Stomach (tissue), 19 donors: ENCODE data around the gene CHEK2. TPM values are rescaled to one million over a fixed set of nuclear protein-coding genes. Genes with fewer than 3 reads are reported as not detected.

Source experiments
- DNase-seq, 2 donors: peaks; one replicate each; pipeline versions ENCODE4 v3.0.0 to v3.0.0-alpha.2; 2013 to 2019
- H3K27ac ChIP-seq, 5 donors: fragments of 200-600 bp in 4 of 5; sonication (generic) in 4 of 5; one replicate each; pipeline ENCODE4 v1.5.1; 2013 to 2019; ENCODE audit warnings: mild to moderate bottlenecking in 1 of 5, moderate library complexity in 1 of 5
- H3K27me3 ChIP-seq, 3 donors: fragments of 200-600 bp; sonication (generic); one replicate each; pipeline ENCODE4 v1.5.1; 2017 to 2019; ENCODE audit warnings: mixed run types in 1 of 3
- H3K36me3 ChIP-seq, 4 donors: fragments of 200-600 bp; sonication (generic); 1 replicate in 3 of 4; 2 replicates in 1 of 4; pipeline ENCODE4 v1.5.1; 2016 to 2019
- H3K4me1 ChIP-seq, 4 donors: fragments of 200-600 bp; sonication (generic); one replicate each; pipeline ENCODE4 v1.5.1; 2016 to 2019
- H3K4me3 ChIP-seq, 4 donors: fragments of 200-600 bp; sonication (generic) in 3 of 4; one replicate each; pipeline ENCODE4 v1.5.1; 2016 to 2019; ENCODE audit warnings: mild to moderate bottlenecking in 1 of 4
- H3K9me3 ChIP-seq, 4 donors: fragments of 200-600 bp; sonication (generic); one replicate each; pipeline ENCODE4 v1.5.1; 2016 to 2019
- EP300 ChIP-seq: sonication (generic); formaldehyde crosslinking; IDR thresholded peaks from one replicate; pipeline ENCODE4 v1.6.1; 2017; ENCODE audit warnings: antibody characterized with exemption
- POLR2A ChIP-seq, 4 donors: fragments of 450-650 bp; IDR thresholded peaks; one replicate each; pipeline ENCODE4 v1.6.1; 2016; ENCODE audit warnings: antibody characterized with exemption in 4 of 4, control low read depth in 2 of 4, mild to moderate bottlenecking in 1 of 4, moderate library complexity in 1 of 4
- POLR2AphosphoS5 ChIP-seq, 3 donors: sonication (generic); formaldehyde crosslinking; IDR thresholded peaks; one replicate each; pipeline ENCODE4 v1.6.1; 2016; ENCODE audit warnings: antibody characterized with exemption in 3 of 3
- WGBS, 5 donors: extraction: QIAGEN DNeasy Blood & Tissue Kit in 3 of 5; methylation state at CpG; one replicate each; pipeline versions ENCODE4 v1.1.5 to v1.1.7; 2013 to 2018; 5-methylcytosine and 5-hydroxymethylcytosine counted together
- intact Hi-C: fragments of 100-400 bp; cut with DNase I; formaldehyde crosslinking; loops from one replicate; pipeline ENCODE4 v1.15.1; 2023; ENCODE audit warnings: low total_unique reads
- long read RNA-seq, 10 donors: transcript quantifications; one replicate each; lab custom pipeline, GENCODE V29; 2026
- polyA plus RNA-seq, 3 donors: library from polyadenylated mRNA; stranded (reverse); fragments of 200-250 nt; gene quantifications; one replicate each; pipeline ENCODE4 v1.2.3, GENCODE V29; 2013
- total RNA-seq, 5 donors: library from RNA; depleted of rRNA; stranded (reverse); fragments of >200 nt; gene quantifications; one replicate each; pipeline versions ENCODE4 v1.1.0 to v1.2.3, GENCODE V29; 2014 to 2016
- TF ChIP-seq, protein P1 (sequence below), 7 experiments: fragments of 450-650 bp in 4 of 7; fragments of 200-600 bp in 3 of 7; sonication (generic) in 3 of 7; IDR thresholded peaks; one replicate each; pipeline ENCODE4 v1.5.1; 2016 to 2019; ENCODE audit warnings: antibody characterized with exemption in 7 of 7, control low read depth in 2 of 7, mild to moderate bottlenecking in 1 of 7
- donor health status: healthy with polysubstance abuse.
- donor health status: Bipolar disorder and iron deficiency.
- donor health status: healthy.

CHEK2 gene
- total RNA-seq (10 to 100 TPM in 1 of 5 donors, 1 to 10 TPM in 3, not detected in 1; 1.0 to 21.5 (median 4.9) TPM), polyA plus RNA-seq (10 to 100 TPM in 2 of 3 donors, 1 to 10 TPM in 1; 8.5 to 16.9 (median 11.3) TPM)
- long read RNA-seq, donor 1, partial matches to known transcripts, result 0 of 1 reads
- long read RNA-seq, donor 1, other reads (novel, unspliced or antisense), result 0 of 1 reads
- long read RNA-seq, donor 2, partial matches to known transcripts, result 6 of 7 reads
- long read RNA-seq, donor 2, other reads (novel, unspliced or antisense), result 0 of 7 reads
- long read RNA-seq, donor 3, result 0 reads
- long read RNA-seq, donor 4, partial matches to known transcripts, result 0 of 1 reads
- long read RNA-seq, donor 4, other reads (novel, unspliced or antisense), result 0 of 1 reads
- long read RNA-seq, donor 5, partial matches to known transcripts, result 6 of 10 reads
- long read RNA-seq, donor 5, other reads (novel, unspliced or antisense), result 0 of 10 reads
- long read RNA-seq, donor 6, partial matches to known transcripts, result 15 of 55 reads
- long read RNA-seq, donor 6, other reads (novel, unspliced or antisense), result 37 of 55 reads
- long read RNA-seq, donor 7, partial matches to known transcripts, result 10 of 12 reads
- long read RNA-seq, donor 7, other reads (novel, unspliced or antisense), result 0 of 12 reads
- long read RNA-seq, donor 8, partial matches to known transcripts, result 6 of 7 reads
- long read RNA-seq, donor 8, other reads (novel, unspliced or antisense), result 0 of 7 reads
- long read RNA-seq, donor 9, partial matches to known transcripts, result 0 of 1 reads
- long read RNA-seq, donor 9, other reads (novel, unspliced or antisense), result 0 of 1 reads
- long read RNA-seq, donor 10, partial matches to known transcripts, result 0 of 3 reads
- long read RNA-seq, donor 10, other reads (novel, unspliced or antisense), result 0 of 3 reads

DNA sequence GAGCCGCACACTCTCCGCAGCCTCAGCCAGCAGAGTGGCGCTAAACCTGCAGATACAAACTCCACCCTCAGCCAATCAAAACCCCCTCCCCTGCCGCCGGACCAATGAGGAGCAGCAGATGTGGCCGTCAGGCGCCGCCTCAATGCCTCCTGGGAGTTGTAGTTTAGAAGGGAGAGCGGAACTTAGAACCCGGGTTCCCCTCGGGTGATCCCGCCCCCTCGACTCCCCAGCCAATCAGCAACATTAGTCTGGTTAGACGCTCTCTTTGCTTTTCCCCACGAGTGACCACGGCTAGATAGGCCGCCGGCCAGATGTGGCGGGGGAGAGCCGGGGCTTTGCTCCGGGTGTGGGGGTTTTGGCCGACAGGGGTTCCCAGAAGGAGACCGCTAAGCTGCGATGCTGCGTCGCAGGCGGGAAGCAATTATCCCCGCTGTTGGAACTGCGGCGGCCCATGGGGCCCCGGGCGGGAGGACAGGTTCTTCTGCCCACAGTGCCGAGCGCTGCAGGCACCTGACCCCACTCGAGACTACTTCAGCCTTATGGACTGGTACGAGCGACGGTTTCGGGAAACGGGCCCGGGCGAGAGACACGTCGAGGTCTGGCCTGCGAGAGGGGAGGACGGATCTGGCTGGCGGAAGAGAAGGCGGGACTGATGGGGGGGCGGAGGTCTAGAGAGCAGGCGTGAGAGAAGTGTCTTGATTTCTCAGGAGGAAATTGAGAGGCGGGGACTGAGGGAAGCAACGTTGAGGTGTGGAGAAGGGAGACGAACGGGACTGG, at the start of gene CHEK2, which contains the start of gene HSCB:
Gene CHEK2, minus strand, starts transcription at position 36 of the 777 bp plus-strand sequence. CDS start 7,099 bp downstream, outside the sequence.
Gene HSCB, plus strand, starts transcription at position 255 of the 777 bp plus-strand sequence. Its CDS starts 57 bp downstream, at position 312.
- Histone ChIP-seq H3K27ac (peak within 1 kb of the TSS; percentile 95 to 100 (median 99)), H3K4me3 (peak within 1 kb of the TSS; percentile 90 to 99 (median 94)), H3K36me3 (peaks cover 30 to 36% (median 34%) of the 10 kb centered on the region in 4 donors), H3K27me3 (no peaks in the 10 kb centered on the region), H3K9me3 (no peaks in the 10 kb centered on the region), H3K4me1 (peaks cover 5 to 38% (median 27%) of the 10 kb centered on the region in 4 donors)
- intact Hi-C loops, result no loop called here
- peak in 2 of 4 donors; percentile 70 to 76 for TF ChIP-seq POLR2A (IDR thresholded peaks at IDR 0.05)
- TF ChIP-seq, protein P1, sequence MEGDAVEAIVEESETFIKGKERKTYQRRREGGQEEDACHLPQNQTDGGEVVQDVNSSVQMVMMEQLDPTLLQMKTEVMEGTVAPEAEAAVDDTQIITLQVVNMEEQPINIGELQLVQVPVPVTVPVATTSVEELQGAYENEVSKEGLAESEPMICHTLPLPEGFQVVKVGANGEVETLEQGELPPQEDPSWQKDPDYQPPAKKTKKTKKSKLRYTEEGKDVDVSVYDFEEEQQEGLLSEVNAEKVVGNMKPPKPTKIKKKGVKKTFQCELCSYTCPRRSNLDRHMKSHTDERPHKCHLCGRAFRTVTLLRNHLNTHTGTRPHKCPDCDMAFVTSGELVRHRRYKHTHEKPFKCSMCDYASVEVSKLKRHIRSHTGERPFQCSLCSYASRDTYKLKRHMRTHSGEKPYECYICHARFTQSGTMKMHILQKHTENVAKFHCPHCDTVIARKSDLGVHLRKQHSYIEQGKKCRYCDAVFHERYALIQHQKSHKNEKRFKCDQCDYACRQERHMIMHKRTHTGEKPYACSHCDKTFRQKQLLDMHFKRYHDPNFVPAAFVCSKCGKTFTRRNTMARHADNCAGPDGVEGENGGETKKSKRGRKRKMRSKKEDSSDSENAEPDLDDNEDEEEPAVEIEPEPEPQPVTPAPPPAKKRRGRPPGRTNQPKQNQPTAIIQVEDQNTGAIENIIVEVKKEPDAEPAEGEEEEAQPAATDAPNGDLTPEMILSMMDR (IDR thresholded peaks at IDR 0.05), result no peak
- no peak for TF ChIP-seq EP300
- TF ChIP-seq POLR2AphosphoS5 (IDR thresholded peaks at IDR 0.05), result peak; percentile 23 to 73 (median 59)
- peak; percentile 98 to 99 for DNase-seq
- WGBS, 5 donors, result 0 to 1% (median 0%) methylated on average over 22 to 54 of the region's 54 CpGs

DNA sequence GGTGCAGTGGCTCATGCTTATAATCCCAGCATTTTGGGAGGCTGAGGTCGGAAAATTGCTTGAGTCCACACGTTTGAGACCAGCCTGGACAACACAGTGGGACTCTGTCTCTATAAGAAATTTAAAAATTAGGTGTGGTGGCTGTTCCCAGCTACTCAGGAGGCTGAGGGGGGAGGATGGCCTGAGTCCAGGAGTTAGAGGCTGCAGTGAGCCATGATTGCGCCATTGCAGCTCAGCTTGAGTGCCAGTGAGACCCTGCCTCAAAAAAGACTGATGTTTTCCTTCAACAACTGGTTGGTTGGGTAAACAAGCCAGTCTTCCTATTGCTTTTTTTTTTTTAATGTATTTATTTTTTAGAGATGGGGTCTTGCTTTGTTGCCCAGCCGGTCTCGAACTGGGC, 49.5 kb upstream of the CHEK2 start:
- H3K4me1 ChIP-seq, result peaks cover 16 to 65% (median 48%) of the 10 kb centered on the region in 4 donors
- intact Hi-C loops, result no loop called here
- no peaks in the 10 kb centered on the region for H3K9me3 ChIP-seq
- no peak for DNase-seq
- TF ChIP-seq POLR2A (IDR thresholded peaks at IDR 0.05) (no peak), POLR2AphosphoS5 (IDR thresholded peaks at IDR 0.05) (no peak), EP300 (no peak)
- TF ChIP-seq, protein P1 (IDR thresholded peaks at IDR 0.05), result no peak
- peak overlapping the region in 4 of 5 donors; percentile 27 to 100 (median 48) for H3K27ac ChIP-seq
- 84 to 92% (median 86%) methylated on average over 5 of the region's 5 CpGs for WGBS, 5 donors
- no peaks in the 10 kb centered on the region for H3K27me3 ChIP-seq
- H3K4me3 ChIP-seq, result no peak overlapping the region
- H3K36me3 ChIP-seq, result peaks cover 39 to 75% (median 70%) of the 10 kb centered on the region in 4 donors

DNA sequence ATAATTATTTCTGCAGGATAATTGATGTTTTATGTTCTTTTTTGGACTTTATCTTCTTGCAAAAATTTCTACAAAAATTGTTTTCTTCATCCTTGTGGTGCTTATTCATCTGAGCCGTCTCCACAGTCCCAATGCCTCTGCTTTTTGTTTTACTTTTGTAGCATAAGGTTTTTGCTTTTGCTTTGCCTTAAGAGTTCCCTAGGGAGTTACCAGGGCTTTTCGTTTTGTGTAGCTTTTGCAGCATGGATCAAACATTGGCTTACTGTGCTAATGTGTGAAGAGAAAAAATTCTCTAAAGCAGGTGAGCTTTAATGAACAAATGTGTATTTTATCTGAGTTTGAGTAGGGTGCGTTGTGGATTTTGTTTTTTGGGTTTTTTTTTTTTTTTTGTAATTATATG, 47.0 kb upstream of the CHEK2 start:
- intact Hi-C loops, result no loop called here
- Histone ChIP-seq H3K4me3 (no peak overlapping the region), H3K36me3 (peaks cover 39 to 75% (median 70%) of the 10 kb centered on the region in 4 donors), H3K4me1 (peaks cover 15 to 61% (median 38%) of the 10 kb centered on the region in 4 donors), H3K9me3 (no peaks in the 10 kb centered on the region), H3K27me3 (no peaks in the 10 kb centered on the region), H3K27ac (peak overlapping the region in 1 of 5 donors; percentile 53)
- TF ChIP-seq POLR2AphosphoS5 (IDR thresholded peaks at IDR 0.05) (no peak), POLR2A (IDR thresholded peaks at IDR 0.05) (no peak), EP300 (no peak)
- TF ChIP-seq, protein P1 (IDR thresholded peaks at IDR 0.05), result no peak
- DNase-seq, result no peak
- WGBS, 5 donors, result 54 to 64% (median 56%) methylated on average over 3 of the region's 3 CpGs
